Neural progenitor cell (in vitro differentiated cells): ENCODE data around the gene WDR88. TPM values are rescaled to one million over a fixed set of nuclear protein-coding genes. Genes with fewer than 3 reads are reported as not detected.

ENCODE experiments used
- DNase-seq: peaks from one replicate; pipeline ENCODE4 v3.0.0-alpha.2; 2016; ENCODE audit warnings: low spot score
- H2AFZ ChIP-seq: fragments of 200-600 bp; sonication (generic); replicated peaks from 2 replicates; pipeline ENCODE4 v1.6.1; 2016; ENCODE audit warnings: antibody characterized with exemption
- H3F3A ChIP-seq: fragments of 200-600 bp; sonication (generic); 2 replicates; pipeline ENCODE4 v1.6.1; 2016; ENCODE audit warnings: antibody characterized with exemption, low read depth
- H3K27ac ChIP-seq: fragments of 200-600 bp; sonication (generic); 2 replicates; pipeline ENCODE4 v1.5.1; 2016; ENCODE audit warnings: mild to moderate bottlenecking
- H3K27me3 ChIP-seq: fragments of 200-600 bp; sonication (generic); 2 replicates; pipeline ENCODE4 v1.6.1; 2016; ENCODE audit warnings: mild to moderate bottlenecking, moderate library complexity
- H3K36me3 ChIP-seq: fragments of 200-600 bp; sonication (generic); 2 replicates; pipeline ENCODE4 v1.5.1; 2016
- H3K4me1 ChIP-seq: fragments of 200-600 bp; sonication (generic); 2 replicates; pipeline ENCODE4 v1.6.1; 2016; ENCODE audit warnings: mixed run types
- H3K4me2 ChIP-seq: fragments of 200-600 bp; sonication (generic); 2 replicates; pipeline ENCODE4 v1.6.1; 2016
- H3K4me3 ChIP-seq: fragments of 200-600 bp; sonication (generic); 2 replicates; pipeline ENCODE4 v1.5.1; 2016
- H3K79me2 ChIP-seq: fragments of 200-600 bp; sonication (generic); 2 replicates; pipeline ENCODE4 v1.6.1; 2016; ENCODE audit warnings: low read depth
- H3K9ac ChIP-seq: fragments of 200-600 bp; sonication (generic); 2 replicates; pipeline ENCODE4 v1.6.1; 2016
- H3K9me3 ChIP-seq: fragments of 200-600 bp; sonication (generic); 2 replicates; pipeline ENCODE4 v1.5.1; 2016; ENCODE audit warnings: low read depth
- H4K20me1 ChIP-seq: fragments of 200-600 bp; sonication (generic); 2 replicates; pipeline ENCODE4 v1.6.1; 2016; ENCODE audit warnings: low read depth
- H3K27ac Mint-ChIP-seq: 3 replicates; pipeline ENCODE4 v1.8.0; 2021; ENCODE audit warnings: mixed read lengths
- H3K27me3 Mint-ChIP-seq: 2 replicates; pipeline ENCODE4 v1.8.0; 2022; ENCODE audit warnings: low read depth, mild to moderate bottlenecking, inconsistent platforms, moderate library complexity, mixed read lengths; ENCODE audit not compliant: insufficient read depth
- H3K36me3 Mint-ChIP-seq: 3 replicates; pipeline ENCODE4 v1.8.0; 2021; ENCODE audit warnings: mixed read lengths
- H3K4me1 Mint-ChIP-seq: 3 replicates; pipeline ENCODE4 v1.8.0; 2021; ENCODE audit warnings: mixed read lengths
- H3K4me3 Mint-ChIP-seq: 3 replicates; pipeline ENCODE4 v1.8.0; 2021; ENCODE audit warnings: mild to moderate bottlenecking, moderate library complexity, mixed read lengths
- H3K9me3 Mint-ChIP-seq: 3 replicates; pipeline ENCODE4 v1.8.0; 2020; ENCODE audit warnings: mixed read lengths
- EZH2 ChIP-seq: fragments of 200-600 bp; sonication (generic); IDR thresholded peaks from 2 replicates; pipeline ENCODE4 v1.6.1; 2017; ENCODE audit warnings: antibody characterized with exemption, mild to moderate bottlenecking, moderate library complexity
- EZH2phosphoT487 ChIP-seq: fragments of 200-600 bp; sonication (generic); IDR thresholded peaks from 2 replicates; pipeline ENCODE4 v1.6.1; 2017; ENCODE audit warnings: antibody characterized with exemption
- total RNA-seq: library from RNA; depleted of rRNA; stranded (reverse); fragments of >200 nt; gene quantifications from 2 replicates; pipeline ENCODE4 v1.2.3, GENCODE V29; 2015; ENCODE audit warnings: low replicate concordance
- TF ChIP-seq, protein P1 (sequence below): fragments of 200-600 bp; sonication (generic); IDR thresholded peaks from 2 replicates; pipeline ENCODE4 v1.5.1; 2017; ENCODE audit warnings: antibody characterized with exemption, mild to moderate bottlenecking

WDR88 gene
- total RNA-seq, 1 donor from 2014 or later, result not detected

DNA sequence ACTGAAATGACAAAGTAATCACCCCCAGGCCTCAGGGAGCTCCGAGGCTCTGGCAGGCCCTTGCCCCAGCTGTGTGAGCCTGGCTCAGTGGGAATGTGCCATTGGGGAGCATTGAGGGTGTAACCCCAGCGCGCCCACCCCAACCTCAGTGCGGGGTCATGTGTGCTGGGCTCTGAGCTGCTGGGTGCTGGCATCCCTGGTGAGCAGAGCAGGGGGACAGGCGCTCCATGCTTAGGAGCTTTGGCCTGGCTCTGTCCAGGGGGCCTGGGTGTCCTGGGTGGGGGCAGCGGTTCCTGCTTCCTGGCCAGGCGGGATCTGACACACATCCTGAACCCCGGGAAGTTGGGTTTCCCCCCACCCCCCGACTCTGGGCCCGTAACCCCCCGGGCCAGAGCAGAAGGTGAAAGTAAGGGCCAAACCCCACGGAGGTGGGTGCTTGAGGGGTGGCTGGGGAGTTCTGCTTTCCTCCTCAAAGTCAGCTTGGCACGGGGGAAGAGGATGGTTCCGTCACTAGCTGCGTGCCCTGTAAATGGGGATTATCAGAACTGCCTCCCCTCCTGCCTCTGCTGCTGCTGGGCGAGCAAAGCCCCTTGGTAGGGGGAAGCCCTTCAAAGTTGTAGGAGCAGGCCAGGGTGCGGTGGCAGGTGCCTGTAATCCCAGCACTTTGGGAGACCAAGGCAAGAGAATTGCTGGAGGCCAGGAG, 63.9 kb downstream of the WDR88 start:
- peaks cover 4% of the 10 kb centered on the region for H3F3A ChIP-seq
- H3K4me1 Mint-ChIP-seq, result peaks cover 13% of the 10 kb centered on the region
- no peaks in the 10 kb centered on the region for H3K79me2 ChIP-seq
- no peak overlapping the region for H3K9ac ChIP-seq
- H3K27ac ChIP-seq, result no peak overlapping the region
- no peaks in the 10 kb centered on the region for H3K36me3 ChIP-seq
- H3K9me3 ChIP-seq, result no peaks in the 10 kb centered on the region
- H4K20me1 ChIP-seq, result peaks cover 21% of the 10 kb centered on the region
- no peak for DNase-seq
- peak overlapping the region; percentile 84 for H3K4me3 ChIP-seq
- peaks cover 6% of the 10 kb centered on the region for H3K36me3 Mint-ChIP-seq
- H3K4me1 ChIP-seq, result peaks cover 6% of the 10 kb centered on the region
- no peak overlapping the region for H2AFZ ChIP-seq
- peak overlapping the region; percentile 92 for H3K4me3 Mint-ChIP-seq
- TF ChIP-seq, protein P1, sequence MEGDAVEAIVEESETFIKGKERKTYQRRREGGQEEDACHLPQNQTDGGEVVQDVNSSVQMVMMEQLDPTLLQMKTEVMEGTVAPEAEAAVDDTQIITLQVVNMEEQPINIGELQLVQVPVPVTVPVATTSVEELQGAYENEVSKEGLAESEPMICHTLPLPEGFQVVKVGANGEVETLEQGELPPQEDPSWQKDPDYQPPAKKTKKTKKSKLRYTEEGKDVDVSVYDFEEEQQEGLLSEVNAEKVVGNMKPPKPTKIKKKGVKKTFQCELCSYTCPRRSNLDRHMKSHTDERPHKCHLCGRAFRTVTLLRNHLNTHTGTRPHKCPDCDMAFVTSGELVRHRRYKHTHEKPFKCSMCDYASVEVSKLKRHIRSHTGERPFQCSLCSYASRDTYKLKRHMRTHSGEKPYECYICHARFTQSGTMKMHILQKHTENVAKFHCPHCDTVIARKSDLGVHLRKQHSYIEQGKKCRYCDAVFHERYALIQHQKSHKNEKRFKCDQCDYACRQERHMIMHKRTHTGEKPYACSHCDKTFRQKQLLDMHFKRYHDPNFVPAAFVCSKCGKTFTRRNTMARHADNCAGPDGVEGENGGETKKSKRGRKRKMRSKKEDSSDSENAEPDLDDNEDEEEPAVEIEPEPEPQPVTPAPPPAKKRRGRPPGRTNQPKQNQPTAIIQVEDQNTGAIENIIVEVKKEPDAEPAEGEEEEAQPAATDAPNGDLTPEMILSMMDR, result no peak
- TF ChIP-seq EZH2, result no peak
- H3K27me3 ChIP-seq, result peaks cover 28% of the 10 kb centered on the region
- peaks cover 10% of the 10 kb centered on the region for H3K27me3 Mint-ChIP-seq
- peak overlapping the region; percentile 91 for H3K4me2 ChIP-seq
- H3K27ac Mint-ChIP-seq, result no peak overlapping the region
- H3K9me3 Mint-ChIP-seq, result no peaks in the 10 kb centered on the region

DNA sequence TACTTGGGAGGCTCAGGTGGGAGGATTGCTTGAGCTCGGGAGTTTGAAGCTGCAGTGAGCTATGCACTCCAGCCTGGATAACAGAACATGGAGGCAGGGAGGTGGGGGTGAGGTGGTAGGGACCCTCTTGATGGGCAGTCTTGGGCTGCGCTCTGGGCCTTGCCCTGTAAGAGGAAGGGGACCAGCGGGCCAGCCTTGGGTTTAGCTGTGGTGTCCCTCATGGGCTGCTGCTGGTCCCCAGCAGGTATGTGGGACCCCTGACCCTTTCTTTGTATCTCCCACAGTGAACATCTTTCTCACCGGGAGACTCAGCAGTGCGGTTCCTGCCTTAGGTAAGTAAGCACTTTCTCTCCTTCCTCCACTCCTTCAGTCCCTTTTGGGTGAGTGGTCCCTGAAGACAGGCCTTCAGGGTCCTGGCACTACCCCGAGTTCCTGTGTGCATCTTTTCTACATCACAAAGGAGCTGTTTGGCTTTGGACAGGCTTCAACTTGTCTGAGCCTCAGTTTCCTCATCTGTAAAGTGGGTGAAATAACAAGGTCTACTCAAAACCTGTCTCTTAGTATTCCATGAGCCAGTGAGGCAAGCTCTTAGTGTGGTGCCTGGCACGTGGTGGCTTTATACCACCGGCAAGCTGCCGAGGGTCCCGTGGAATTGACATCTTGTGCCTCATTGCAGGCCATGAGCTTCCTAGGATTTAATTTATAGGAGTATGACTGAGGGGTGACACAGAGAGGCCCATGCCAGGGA, 64.7 kb downstream of the WDR88 start:
- H3K27ac ChIP-seq, result no peak overlapping the region
- no peaks in the 10 kb centered on the region for H3K36me3 ChIP-seq
- H2AFZ ChIP-seq, result no peak overlapping the region
- no peak overlapping the region for H3K4me2 ChIP-seq
- peaks cover 28% of the 10 kb centered on the region for H3K27me3 ChIP-seq
- no peaks in the 10 kb centered on the region for H3K9me3 ChIP-seq
- peaks cover 21% of the 10 kb centered on the region for H4K20me1 ChIP-seq
- Mint-ChIP-seq H3K27ac (no peak overlapping the region), H3K36me3 (peaks cover 6% of the 10 kb centered on the region), H3K4me1 (peaks cover 13% of the 10 kb centered on the region), H3K9me3 (no peaks in the 10 kb centered on the region), H3K4me3 (peak overlapping the region; percentile 92), H3K27me3 (peaks cover 10% of the 10 kb centered on the region)
- no peak overlapping the region for H3K9ac ChIP-seq
- DNase-seq, result no peak
- H3K79me2 ChIP-seq, result no peaks in the 10 kb centered on the region
- no peak overlapping the region for H3K4me3 ChIP-seq
- H3K4me1 ChIP-seq, result peaks cover 6% of the 10 kb centered on the region
- TF ChIP-seq EZH2 (no peak), EZH2phosphoT487 (no peak)
- TF ChIP-seq, protein P1, result no peak
- peaks cover 4% of the 10 kb centered on the region for H3F3A ChIP-seq

DNA sequence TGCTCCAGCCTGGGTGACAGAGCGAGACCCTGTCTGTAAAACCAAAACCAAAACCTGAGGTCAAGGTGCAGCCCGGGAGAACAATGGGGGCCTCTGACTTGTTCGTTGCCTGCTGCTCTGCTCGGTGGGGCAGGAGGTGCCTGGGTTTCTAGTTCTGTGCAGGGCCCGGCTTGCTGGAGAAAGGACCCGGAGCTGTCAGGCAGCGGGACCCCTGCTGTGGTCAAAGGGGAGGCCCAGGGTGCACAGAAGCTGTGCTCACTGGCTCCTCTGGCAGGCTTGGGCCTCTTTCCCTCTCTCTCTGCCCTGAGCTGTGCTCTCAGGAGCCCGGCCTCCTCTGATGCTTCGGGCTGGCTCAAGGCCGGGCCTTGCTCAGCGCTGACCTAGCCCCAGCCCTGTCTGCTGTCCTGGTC, 65.7 kb downstream of the WDR88 start:
- no peak for DNase-seq
- H3K36me3 Mint-ChIP-seq, result peaks cover 6% of the 10 kb centered on the region
- no peak overlapping the region for H3K9ac ChIP-seq

More for the DNA sequence above, 65.7 kb downstream of the WDR88 start:
- Histone ChIP-seq H4K20me1 (peaks cover 30% of the 10 kb centered on the region), H3K27me3 (peaks cover 24% of the 10 kb centered on the region), H2AFZ (no peak overlapping the region), H3K79me2 (no peaks in the 10 kb centered on the region), H3K27ac (no peak overlapping the region), H3K4me3 (no peak overlapping the region), H3K9me3 (no peaks in the 10 kb centered on the region), H3K4me1 (peaks cover 6% of the 10 kb centered on the region), H3F3A (peaks cover 4% of the 10 kb centered on the region), H3K36me3 (no peaks in the 10 kb centered on the region), H3K4me2 (no peak overlapping the region)
- Mint-ChIP-seq H3K27ac (no peak overlapping the region), H3K4me1 (peaks cover 13% of the 10 kb centered on the region), H3K27me3 (peaks cover 4% of the 10 kb centered on the region), H3K9me3 (no peaks in the 10 kb centered on the region), H3K4me3 (no peak overlapping the region)
- TF ChIP-seq EZH2 (no peak), EZH2phosphoT487 (no peak)
- TF ChIP-seq, protein P1, result no peak
